ENCODE measurements around the gene QDPR.

Gene QDPR

DNA sequence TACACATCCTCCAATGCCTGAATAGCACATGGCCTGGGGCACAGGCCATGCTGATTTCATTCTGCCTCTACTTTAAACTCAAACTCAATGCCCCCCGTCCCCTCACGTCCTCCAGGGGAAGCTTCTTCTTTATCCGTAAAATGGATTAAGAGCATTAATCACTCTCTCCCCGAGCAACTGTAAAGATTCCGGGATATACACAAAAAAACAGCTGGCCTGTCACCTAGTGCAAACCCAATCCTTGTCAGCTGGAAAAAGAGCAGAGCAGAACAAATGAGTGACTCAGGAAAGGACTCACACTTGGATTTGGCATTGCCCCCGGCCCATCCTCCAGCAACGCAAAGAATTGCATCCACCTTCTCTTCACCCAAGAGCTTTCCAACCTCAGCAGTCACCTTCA is 7.8 kb downstream of the QDPR start:
- DNase-seq (ENCODE audit: insufficient read length, low spot score) (no peak), FAIRE-seq (no peak)
- TF ChIP-seq, protein P1, sequence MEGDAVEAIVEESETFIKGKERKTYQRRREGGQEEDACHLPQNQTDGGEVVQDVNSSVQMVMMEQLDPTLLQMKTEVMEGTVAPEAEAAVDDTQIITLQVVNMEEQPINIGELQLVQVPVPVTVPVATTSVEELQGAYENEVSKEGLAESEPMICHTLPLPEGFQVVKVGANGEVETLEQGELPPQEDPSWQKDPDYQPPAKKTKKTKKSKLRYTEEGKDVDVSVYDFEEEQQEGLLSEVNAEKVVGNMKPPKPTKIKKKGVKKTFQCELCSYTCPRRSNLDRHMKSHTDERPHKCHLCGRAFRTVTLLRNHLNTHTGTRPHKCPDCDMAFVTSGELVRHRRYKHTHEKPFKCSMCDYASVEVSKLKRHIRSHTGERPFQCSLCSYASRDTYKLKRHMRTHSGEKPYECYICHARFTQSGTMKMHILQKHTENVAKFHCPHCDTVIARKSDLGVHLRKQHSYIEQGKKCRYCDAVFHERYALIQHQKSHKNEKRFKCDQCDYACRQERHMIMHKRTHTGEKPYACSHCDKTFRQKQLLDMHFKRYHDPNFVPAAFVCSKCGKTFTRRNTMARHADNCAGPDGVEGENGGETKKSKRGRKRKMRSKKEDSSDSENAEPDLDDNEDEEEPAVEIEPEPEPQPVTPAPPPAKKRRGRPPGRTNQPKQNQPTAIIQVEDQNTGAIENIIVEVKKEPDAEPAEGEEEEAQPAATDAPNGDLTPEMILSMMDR (IDR thresholded peaks at IDR 0.05; ENCODE audit: insufficient read depth, missing control alignments): no peak

DNA sequence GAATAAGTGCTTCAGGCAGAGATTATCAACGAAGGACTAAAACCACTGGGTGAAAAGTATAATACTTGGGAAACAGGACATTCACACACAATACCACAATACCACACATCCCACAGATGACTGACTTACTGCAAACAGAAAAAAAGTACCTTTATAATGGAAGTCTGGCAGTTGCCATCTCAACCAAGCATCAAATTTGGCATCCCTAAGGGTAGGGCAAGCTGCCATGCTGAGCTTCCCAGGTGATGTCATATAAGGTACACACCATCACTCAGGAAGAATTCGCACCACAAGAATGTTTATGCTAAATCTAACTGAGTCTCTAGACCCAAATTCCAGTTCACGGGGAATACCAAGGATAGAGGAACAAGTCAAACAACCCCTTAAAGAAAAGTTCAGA is 9.1 kb downstream of the QDPR start:
- TF ChIP-seq, protein P1 (IDR thresholded peaks at IDR 0.05; ENCODE audit: insufficient read depth, missing control alignments): no peak
- DNase-seq (ENCODE audit: insufficient read length, low spot score): no peak
- no peak for FAIRE-seq

DNA sequence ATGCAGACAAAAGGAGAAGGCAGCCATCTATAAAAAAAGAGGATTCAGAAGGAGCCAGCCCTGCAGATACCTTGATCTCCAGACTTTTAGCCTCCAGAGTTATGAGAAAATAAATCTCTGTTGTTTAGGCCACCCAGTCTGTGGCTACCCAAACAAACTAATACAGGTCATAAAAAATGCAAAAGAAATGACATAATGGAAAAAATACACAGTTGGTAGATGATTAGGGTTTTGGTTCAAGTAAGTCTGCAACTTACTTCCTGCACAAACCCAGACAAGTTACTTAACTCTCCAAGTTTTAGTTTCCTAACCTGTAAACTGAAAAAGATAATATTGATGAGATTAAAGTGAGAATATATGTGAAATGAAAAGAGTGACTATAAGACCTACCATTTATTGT is 11.3 kb downstream of the QDPR start:
- DNase-seq (ENCODE audit: insufficient read length, low spot score) (no peak), FAIRE-seq (peak; percentile 51)
- TF ChIP-seq, protein P1 (IDR thresholded peaks at IDR 0.05; ENCODE audit: insufficient read depth, missing control alignments): no peak

DNA sequence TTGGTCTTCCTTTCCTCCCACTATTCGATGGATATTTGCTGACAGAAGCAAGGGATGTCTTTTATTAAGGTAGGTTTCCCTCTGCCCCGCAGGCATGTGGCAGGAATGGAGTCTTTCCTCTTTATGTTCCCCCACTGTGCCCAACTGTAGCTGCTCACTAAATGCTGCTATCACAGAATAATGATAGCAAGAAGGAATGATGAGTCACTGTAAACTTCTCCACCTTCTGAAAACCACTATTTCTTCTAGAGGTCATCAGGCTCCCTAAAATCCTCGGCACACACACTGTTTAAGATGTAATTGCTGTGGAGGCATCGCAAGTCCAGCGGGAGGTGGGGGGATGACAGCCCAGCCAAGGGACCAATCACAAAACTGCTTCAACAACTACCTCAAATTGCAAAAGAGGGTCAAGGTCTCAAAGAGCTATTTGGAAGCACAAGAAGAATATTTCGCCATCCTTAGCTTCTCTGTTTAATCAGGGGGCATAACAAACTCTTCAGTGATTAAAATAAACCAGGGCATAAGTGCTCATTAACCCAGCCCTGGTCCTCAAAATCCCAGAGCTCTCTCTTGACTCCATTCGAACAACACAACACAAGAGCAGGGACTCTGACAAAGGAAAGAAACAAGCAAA is 13.9 kb downstream of the QDPR start:
- TF ChIP-seq, protein P1 (IDR thresholded peaks at IDR 0.05; ENCODE audit: insufficient read depth, missing control alignments): no peak
- no peak for FAIRE-seq
- DNase-seq (ENCODE audit: insufficient read length, low spot score): no peak

DNA sequence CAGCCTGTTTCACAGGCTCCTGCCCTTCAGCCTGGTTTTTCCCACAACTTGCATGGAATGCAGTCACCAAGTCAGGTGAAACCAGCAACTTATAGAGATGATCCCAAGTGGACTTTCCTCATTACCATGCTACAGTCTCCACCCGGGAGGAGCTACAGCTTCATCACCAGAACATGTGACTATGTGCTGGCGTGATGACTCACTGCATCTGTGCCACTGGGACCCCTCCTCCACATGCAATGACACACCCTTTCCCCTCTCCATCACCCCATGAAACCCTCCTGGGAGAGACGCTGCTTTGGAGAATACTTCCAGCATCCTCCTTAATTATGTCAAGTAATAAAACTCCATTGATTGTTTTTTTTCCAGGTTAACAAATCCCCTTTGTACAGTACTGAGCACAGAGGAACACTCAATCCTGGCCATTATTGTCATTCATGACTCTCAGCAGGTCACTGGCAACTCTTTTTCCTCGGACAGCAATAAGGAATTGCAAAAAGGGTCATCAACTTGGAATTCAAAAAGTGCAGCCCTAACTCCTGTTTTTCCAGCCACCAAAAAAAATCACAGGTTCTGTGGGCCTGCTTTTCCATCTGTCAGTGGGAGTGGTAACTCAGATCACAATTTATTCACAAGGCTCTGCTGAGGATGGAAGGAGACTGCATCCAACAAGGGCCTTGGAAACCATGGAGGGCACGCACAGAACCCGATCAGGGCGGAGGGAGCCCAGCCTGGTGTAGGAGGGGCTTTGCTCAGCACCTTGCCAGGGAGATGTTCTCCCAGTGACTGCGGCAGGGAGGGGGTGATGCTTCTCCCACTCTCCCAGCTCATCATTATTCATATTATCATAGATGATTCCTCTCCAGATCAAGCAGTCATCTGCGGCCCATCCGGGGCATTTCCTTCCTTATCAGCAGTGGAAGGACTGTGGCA is 17.4 kb downstream of the QDPR start:
- TF ChIP-seq, protein P1 (IDR thresholded peaks at IDR 0.05; ENCODE audit: insufficient read depth, missing control alignments): no peak
- FAIRE-seq (no peak), DNase-seq (ENCODE audit: insufficient read length, low spot score) (no peak)

DNA sequence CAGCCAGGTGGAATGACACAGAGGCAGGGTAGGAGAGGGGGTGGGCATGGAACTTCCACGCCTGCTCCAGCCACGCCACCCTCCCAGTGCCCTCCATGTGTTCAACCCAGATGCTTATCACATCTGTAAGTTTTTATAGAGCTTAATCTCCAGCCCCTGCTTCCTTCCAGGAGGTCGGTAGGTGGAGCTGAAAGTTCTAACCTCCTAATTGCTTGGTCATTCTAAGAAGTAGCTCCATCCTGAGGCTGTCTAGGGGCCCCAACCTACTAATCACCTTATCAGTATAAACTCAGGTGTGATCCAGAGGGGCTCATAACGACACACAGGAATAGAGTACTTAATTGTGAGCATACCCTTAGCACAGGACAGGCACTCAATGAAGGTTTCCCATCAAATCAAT is 18.3 kb downstream of the QDPR start:
- DNase-seq (ENCODE audit: insufficient read length, low spot score) (no peak), FAIRE-seq (no peak)
- TF ChIP-seq, protein P1 (IDR thresholded peaks at IDR 0.05; ENCODE audit: insufficient read depth, missing control alignments): no peak

DNA sequence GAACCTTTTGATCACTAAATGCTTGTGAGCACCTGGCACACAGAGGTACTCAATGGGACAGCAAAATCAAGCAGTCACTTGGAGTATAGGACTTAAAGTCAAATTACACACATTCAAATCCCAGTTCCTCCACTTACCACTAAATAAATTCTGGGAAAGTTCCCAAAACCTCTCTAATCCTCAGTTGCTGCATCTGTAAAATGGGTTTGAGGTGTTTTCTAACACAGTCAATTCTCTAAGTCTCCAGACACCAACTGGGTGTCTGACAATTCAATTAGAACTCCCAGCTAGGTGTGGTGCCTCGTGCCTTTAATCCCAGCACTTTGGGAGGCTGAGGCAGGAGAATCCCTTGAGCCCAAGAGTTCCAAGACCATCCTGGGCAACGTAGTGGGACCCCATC is 19.0 kb downstream of the QDPR start:
- TF ChIP-seq, protein P1 (IDR thresholded peaks at IDR 0.05; ENCODE audit: insufficient read depth, missing control alignments): no peak
- no peak for DNase-seq (ENCODE audit: insufficient read length, low spot score)
- no peak for FAIRE-seq
